IPS-18a (cell line): ENCODE measurements around the gene ANKRD44.

Experiments used
- H3K27ac ChIP-seq: one replicate; pipeline ENCODE4 v1.5.1; 2013; ENCODE audit warnings: low read length
- H3K27me3 ChIP-seq: one replicate; pipeline ENCODE4 v1.6.1; 2013; ENCODE audit warnings: mild to moderate bottlenecking, low read length; ENCODE audit not compliant: control insufficient read depth, insufficient read depth
- H3K36me3 ChIP-seq: one replicate; pipeline ENCODE4 v1.6.1; 2013; ENCODE audit warnings: low read depth, low read length; ENCODE audit not compliant: control insufficient read depth
- H3K4me1 ChIP-seq: one replicate; pipeline ENCODE4 v1.6.1; 2013; ENCODE audit warnings: low read depth, low read length; ENCODE audit not compliant: control insufficient read depth
- H3K4me3 ChIP-seq: one replicate; pipeline ENCODE4 v1.5.1; 2013; ENCODE audit warnings: low read length
- H3K9ac ChIP-seq: one replicate; pipeline ENCODE4 v1.6.1; 2013; ENCODE audit warnings: mild to moderate bottlenecking, low read length, moderate library complexity
- H3K9me3 ChIP-seq: one replicate; pipeline ENCODE4 v1.6.1; 2013; ENCODE audit warnings: low read depth, low read length; ENCODE audit not compliant: control insufficient read depth

Gene ANKRD44

DNA sequence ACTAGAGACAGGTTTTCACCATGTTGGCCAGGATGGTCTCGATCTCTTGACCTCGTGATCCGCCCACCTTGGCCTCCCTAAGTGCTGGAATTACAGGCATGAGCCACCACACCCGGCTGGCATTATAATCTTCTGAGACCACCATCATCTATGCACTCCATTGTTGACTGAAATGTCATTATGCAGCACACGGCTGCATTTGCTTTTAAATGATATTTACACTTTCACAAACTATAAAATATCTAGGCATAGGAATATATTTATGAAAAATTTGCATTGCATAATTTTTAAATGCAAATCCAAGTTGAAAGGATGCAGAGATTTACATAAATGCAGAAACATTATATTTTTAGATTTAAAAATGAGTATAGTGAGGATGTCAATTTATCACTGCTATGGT lies 30.0 kb upstream of the ANKRD44 start:
- no peaks in the 10 kb centered on the region for H3K27me3 ChIP-seq
- no peaks in the 10 kb centered on the region for H3K9me3 ChIP-seq
- no peaks in the 10 kb centered on the region for H3K4me1 ChIP-seq
- no peak overlapping the region for H3K9ac ChIP-seq
- no peak overlapping the region for H3K4me3 ChIP-seq
- no peak overlapping the region for H3K27ac ChIP-seq
- no peaks in the 10 kb centered on the region for H3K36me3 ChIP-seq

GRCh38 chr2:197339496-197340220 lies 29.1 kb upstream of the ANKRD44 start:
- Histone ChIP-seq H3K27me3 (no peaks in the 10 kb centered on the region), H3K9ac (no peak overlapping the region), H3K36me3 (no peaks in the 10 kb centered on the region), H3K27ac (no peak overlapping the region), H3K4me1 (no peaks in the 10 kb centered on the region), H3K4me3 (no peak overlapping the region), H3K9me3 (no peaks in the 10 kb centered on the region)

- no peaks in the 10 kb centered on the region for H3K4me1 ChIP-seq
- no peak overlapping the region for H3K9ac ChIP-seq
- H3K27ac ChIP-seq, result no peak overlapping the region
- H3K36me3 ChIP-seq, result no peaks in the 10 kb centered on the region
- H3K4me3 ChIP-seq, result no peak overlapping the region
- no peaks in the 10 kb centered on the region for H3K27me3 ChIP-seq
- no peaks in the 10 kb centered on the region for H3K9me3 ChIP-seq
Observed at GRCh38 chr2:197339016-197339415, 28.4 kb upstream of the ANKRD44 start.

DNA sequence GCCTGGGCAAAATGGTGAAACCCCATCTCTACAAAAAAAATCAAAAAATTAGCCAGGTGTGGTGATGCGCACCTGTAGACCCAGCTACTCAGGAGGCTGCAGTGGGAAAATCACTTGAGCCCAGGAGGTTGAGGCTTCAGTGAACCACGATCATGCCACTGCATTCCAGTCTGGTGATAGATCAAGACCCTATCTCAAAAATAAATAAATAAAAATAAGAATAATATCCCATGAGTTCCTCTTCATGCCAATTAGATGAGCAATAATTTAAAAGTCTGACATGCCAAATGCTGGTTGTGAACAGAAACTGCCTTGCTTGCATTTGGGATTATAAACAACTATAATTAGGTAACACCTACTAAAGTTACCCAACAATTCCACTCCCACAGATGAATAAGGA lies 22.1 kb upstream of the ANKRD44 start:
- Histone ChIP-seq H3K4me1 (no peaks in the 10 kb centered on the region), H3K27ac (no peak overlapping the region), H3K36me3 (no peaks in the 10 kb centered on the region), H3K9ac (no peak overlapping the region), H3K4me3 (no peak overlapping the region), H3K9me3 (no peaks in the 10 kb centered on the region), H3K27me3 (no peaks in the 10 kb centered on the region)

DNA sequence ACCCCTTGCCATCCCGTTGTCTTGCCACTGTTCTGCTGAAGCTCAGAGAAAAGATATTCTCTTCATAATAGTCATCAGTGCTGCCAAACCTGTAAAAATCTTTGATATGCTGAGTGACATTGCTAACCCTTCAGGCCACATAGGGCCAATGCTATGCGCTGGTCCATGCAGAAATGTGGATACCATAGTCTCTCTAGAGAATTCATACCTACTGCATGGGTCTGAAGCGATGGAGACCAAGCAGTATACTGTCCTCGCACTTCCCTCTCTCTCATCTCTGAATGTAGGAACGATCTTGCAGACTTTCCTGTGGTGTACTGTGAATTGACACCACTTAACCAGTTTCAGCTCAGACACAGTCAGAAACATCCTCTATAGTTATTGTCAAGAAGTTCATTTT lies 17.9 kb upstream of the ANKRD44 start:
- H3K9me3 ChIP-seq, result no peaks in the 10 kb centered on the region
- no peaks in the 10 kb centered on the region for H3K36me3 ChIP-seq
- H3K27ac ChIP-seq, result no peak overlapping the region
- H3K4me1 ChIP-seq, result no peaks in the 10 kb centered on the region
- no peak overlapping the region for H3K9ac ChIP-seq
- H3K4me3 ChIP-seq, result no peak overlapping the region
- H3K27me3 ChIP-seq, result no peaks in the 10 kb centered on the region

- Histone ChIP-seq H3K9ac (no peak overlapping the region), H3K27ac (no peak overlapping the region), H3K36me3 (no peaks in the 10 kb centered on the region), H3K4me3 (no peak overlapping the region), H3K27me3 (no peaks in the 10 kb centered on the region), H3K9me3 (no peaks in the 10 kb centered on the region), H3K4me1 (no peaks in the 10 kb centered on the region)
Observed at GRCh38 chr2:197327472-197328098, 17.0 kb upstream of the ANKRD44 start.

DNA sequence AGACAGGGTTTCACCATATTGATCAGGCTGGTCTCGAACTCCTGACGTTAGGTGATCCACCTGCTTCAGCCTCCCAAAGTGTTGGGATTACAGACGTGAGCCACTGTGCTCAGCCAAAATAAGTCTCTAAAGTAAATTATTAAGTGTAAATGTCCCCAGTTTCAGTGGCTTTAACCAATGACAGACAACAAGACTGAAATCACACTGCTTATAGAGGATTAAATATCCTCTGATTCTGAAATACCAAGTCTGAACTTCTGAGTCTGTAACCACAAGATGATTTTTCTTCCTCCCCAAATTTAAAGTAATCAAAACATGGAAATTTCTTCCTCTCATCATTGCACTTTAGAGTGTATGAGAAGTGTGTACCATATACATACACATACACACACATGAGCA lies 16.5 kb upstream of the ANKRD44 start:
- no peak overlapping the region for H3K27ac ChIP-seq
- H3K9ac ChIP-seq, result no peak overlapping the region
- H3K36me3 ChIP-seq, result no peaks in the 10 kb centered on the region
- no peaks in the 10 kb centered on the region for H3K4me1 ChIP-seq
- H3K9me3 ChIP-seq, result no peaks in the 10 kb centered on the region
- H3K27me3 ChIP-seq, result no peaks in the 10 kb centered on the region
- no peak overlapping the region for H3K4me3 ChIP-seq

GRCh38 chr2:197324801-197325200 lies 14.2 kb upstream of the ANKRD44 start:
- H3K9me3 ChIP-seq, result no peaks in the 10 kb centered on the region
- no peaks in the 10 kb centered on the region for H3K4me1 ChIP-seq
- H3K27me3 ChIP-seq, result no peaks in the 10 kb centered on the region
- no peak overlapping the region for H3K27ac ChIP-seq
- H3K4me3 ChIP-seq, result no peak overlapping the region
- no peaks in the 10 kb centered on the region for H3K36me3 ChIP-seq
- no peak overlapping the region for H3K9ac ChIP-seq

DNA sequence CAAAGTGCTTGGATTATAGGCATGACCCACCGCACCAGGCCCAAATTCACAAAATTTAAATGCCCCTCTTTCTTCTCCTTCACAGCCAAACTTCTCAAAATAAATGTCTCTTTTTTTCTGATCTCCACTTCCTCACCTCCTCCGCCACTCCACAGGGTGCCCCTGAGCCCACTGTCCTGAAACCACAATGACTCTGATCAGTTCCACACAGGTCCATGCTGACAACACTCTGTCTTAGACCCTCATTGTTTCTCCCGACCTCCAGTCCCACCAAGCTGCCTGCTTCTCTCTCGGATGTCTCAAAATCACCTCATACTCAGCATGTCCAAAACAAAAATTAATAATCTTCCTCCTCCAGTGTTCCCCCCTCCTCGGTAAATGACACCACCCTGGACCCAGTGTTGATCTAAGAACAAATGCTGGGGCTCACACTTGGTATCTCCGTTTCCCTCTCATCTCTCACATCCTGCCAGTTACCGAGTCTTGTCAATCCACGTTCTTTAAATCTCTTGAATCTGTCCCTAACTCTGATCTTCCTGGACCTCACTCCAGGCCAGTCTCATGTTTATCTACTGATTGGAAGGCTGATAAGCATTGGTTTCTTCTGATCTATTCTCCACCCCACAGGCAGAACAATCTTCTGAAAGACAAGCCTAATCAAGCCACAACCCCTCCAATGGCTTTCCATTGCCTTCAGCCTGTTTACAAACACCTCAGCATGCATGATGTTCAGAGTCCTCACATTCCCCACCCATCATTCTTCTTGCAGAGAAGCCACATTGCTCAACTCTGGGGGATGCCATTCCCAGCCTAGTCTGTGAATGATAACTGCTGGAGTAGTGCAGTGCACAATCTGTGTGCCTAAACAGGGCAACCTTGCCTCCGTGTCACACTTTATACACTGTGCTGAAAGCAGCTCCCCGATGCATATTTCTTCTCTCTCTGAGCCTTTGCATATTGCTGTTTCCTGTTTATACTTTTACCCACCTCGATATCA lies 12.4 kb upstream of the ANKRD44 start:
- H3K4me3 ChIP-seq, result no peak overlapping the region
- H3K4me1 ChIP-seq, result no peaks in the 10 kb centered on the region
- H3K27me3 ChIP-seq, result no peaks in the 10 kb centered on the region
- no peak overlapping the region for H3K9ac ChIP-seq
- H3K9me3 ChIP-seq, result no peaks in the 10 kb centered on the region
- H3K27ac ChIP-seq, result no peak overlapping the region
- H3K36me3 ChIP-seq, result no peaks in the 10 kb centered on the region

GRCh38 chr2:197322143-197322542 lies 11.6 kb upstream of the ANKRD44 start:
- no peaks in the 10 kb centered on the region for H3K9me3 ChIP-seq
- H3K36me3 ChIP-seq, result no peaks in the 10 kb centered on the region
- no peaks in the 10 kb centered on the region for H3K27me3 ChIP-seq
- H3K4me1 ChIP-seq, result no peaks in the 10 kb centered on the region
- H3K9ac ChIP-seq, result no peak overlapping the region
- H3K4me3 ChIP-seq, result no peak overlapping the region
- no peak overlapping the region for H3K27ac ChIP-seq

GRCh38 chr2:197315371-197315770 lies 4.8 kb upstream of the ANKRD44 start:
- Histone ChIP-seq H3K9me3 (no peaks in the 10 kb centered on the region), H3K27ac (no peak overlapping the region), H3K9ac (no peak overlapping the region), H3K36me3 (no peaks in the 10 kb centered on the region), H3K4me3 (no peak overlapping the region), H3K27me3 (peaks cover 29% of the 10 kb centered on the region), H3K4me1 (peaks cover 6% of the 10 kb centered on the region)
